ENCODE measurements around the gene OSR1.

OSR1 gene

DNA sequence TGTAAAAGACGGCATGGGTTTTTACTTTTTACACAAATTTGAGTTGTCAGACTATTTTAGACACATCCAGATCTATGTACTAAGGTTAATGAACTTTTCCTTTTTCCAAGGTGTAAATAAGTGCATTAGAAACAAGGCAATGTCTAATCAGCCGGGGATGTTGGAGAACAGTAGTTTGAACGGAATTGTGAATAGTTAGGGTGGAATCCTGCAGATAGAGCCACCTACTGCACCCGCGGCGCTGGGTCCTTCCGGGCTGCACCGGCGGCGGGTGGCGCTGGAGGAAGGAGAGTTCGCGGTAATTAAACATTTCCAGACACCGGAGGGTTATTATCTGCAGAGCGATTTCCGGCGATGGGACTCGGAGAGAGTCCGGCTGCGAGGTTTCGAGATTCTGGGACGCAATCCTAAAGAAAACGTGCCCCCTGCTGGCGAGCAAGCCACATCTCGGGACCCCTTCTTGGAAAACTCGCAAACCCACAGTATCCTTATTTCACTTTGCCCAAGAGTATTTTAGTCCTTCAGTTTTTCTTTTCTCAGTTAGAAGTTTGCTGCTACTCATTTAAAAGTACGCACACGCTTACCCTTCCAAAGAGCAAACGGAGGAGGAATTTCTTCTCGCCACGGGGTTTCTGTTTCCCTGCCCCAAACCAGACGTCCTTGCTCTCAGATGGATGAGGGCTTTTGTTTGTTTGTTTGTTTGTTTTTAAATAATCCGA lies 4.5 kb upstream of the OSR1 start:
- H3K27ac ChIP-seq (ENCODE audit: extremely low read depth, low read depth, low read length): peak overlapping the region; percentile 11; the same call in 1 of the 2 replicates
- CTCF ChIA-PET: interaction anchor here (0.6 to 1.6 kb wide), 14 partner anchors 14 to 916 kb away, joined by 3 to 7 read pairs (median 4); no protein-coding TSS in a partner anchor
- TF ChIP-seq ZNF660 (tag by site-specific recombination; IDR thresholded peaks at IDR 0.05): 0 out of 2 replicates have a peak, but pooled peaks have one; percentile 62
- TF ChIP-seq ZBTB17 (tag by site-specific recombination; IDR thresholded peaks at IDR 0.05): peak; percentile 55
- TF ChIP-seq ZXDB (tag by site-specific recombination; IDR thresholded peaks at IDR 0.05): peak; percentile 42; the same call in 1 of the 2 replicates
- TF ChIP-seq ZNF169 (tag by site-specific recombination; IDR thresholded peaks at IDR 0.05): no peak
- no peak for TF ChIP-seq ZNF174 (tag by site-specific recombination; IDR thresholded peaks at IDR 0.05)
- peak; percentile 31; the same call in 1 of the 2 replicates for TF ChIP-seq IKZF3 (tag by site-specific recombination; IDR thresholded peaks at IDR 0.05)
- peak; percentile 76; the same call in 1 of the 2 replicates for TF ChIP-seq ZNF561 (tag by site-specific recombination; IDR thresholded peaks at IDR 0.05; ENCODE audit: borderline replicate concordance)
- TF ChIP-seq ZNF324 (tag by site-specific recombination; IDR thresholded peaks at IDR 0.05): no peak
- peak; percentile 81 for TF ChIP-seq CTCF (tag by site-specific recombination; IDR thresholded peaks at IDR 0.05)
- no peak for TF ChIP-seq MYNN (tag by site-specific recombination; IDR thresholded peaks at IDR 0.05; ENCODE audit: borderline replicate concordance)
- no peak for TF ChIP-seq ZNF112 (tag by site-specific recombination; IDR thresholded peaks at IDR 0.05)
- TF ChIP-seq, protein P1, sequence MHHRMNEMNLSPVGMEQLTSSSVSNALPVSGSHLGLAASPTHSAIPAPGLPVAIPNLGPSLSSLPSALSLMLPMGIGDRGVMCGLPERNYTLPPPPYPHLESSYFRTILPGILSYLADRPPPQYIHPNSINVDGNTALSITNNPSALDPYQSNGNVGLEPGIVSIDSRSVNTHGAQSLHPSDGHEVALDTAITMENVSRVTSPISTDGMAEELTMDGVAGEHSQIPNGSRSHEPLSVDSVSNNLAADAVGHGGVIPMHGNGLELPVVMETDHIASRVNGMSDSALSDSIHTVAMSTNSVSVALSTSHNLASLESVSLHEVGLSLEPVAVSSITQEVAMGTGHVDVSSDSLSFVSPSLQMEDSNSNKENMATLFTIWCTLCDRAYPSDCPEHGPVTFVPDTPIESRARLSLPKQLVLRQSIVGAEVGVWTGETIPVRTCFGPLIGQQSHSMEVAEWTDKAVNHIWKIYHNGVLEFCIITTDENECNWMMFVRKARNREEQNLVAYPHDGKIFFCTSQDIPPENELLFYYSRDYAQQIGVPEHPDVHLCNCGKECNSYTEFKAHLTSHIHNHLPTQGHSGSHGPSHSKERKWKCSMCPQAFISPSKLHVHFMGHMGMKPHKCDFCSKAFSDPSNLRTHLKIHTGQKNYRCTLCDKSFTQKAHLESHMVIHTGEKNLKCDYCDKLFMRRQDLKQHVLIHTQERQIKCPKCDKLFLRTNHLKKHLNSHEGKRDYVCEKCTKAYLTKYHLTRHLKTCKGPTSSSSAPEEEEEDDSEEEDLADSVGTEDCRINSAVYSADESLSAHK (tag by site-specific recombination; IDR thresholded peaks at IDR 0.05): no peak
- no peak for TF ChIP-seq HOXA7 (CRISPR knock-in tag; IDR thresholded peaks at IDR 0.05; ENCODE audit: borderline replicate concordance)
- TF ChIP-seq, protein P2, sequence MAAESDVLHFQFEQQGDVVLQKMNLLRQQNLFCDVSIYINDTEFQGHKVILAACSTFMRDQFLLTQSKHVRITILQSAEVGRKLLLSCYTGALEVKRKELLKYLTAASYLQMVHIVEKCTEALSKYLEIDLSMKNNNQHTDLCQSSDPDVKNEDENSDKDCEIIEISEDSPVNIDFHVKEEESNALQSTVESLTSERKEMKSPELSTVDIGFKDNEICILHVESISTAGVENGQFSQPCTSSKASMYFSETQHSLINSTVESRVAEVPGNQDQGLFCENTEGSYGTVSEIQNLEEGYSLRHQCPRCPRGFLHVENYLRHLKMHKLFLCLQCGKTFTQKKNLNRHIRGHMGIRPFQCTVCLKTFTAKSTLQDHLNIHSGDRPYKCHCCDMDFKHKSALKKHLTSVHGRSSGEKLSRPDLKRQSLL (tag by site-specific recombination; IDR thresholded peaks at IDR 0.05): peak; percentile 62
- no peak for TF ChIP-seq ZNF792 (tag by site-specific recombination; IDR thresholded peaks at IDR 0.05)
- TF ChIP-seq ZNF501 (tag by site-specific recombination; IDR thresholded peaks at IDR 0.05): no peak
- TF ChIP-seq ZNF510 (tag by site-specific recombination; IDR thresholded peaks at IDR 0.05; ENCODE audit: insufficient replicate concordance): no peak
- TF ChIP-seq ZNF114 (tag by site-specific recombination; IDR thresholded peaks at IDR 0.05): no peak
- no peak for TF ChIP-seq WT1 (tag by site-specific recombination; IDR thresholded peaks at IDR 0.05)
- peak; percentile 89 for TF ChIP-seq ZBTB11 (tag by site-specific recombination; conservative IDR thresholded peaks at IDR 0.05; ENCODE audit: low read depth)
- TF ChIP-seq OSR2 (tag by site-specific recombination; IDR thresholded peaks at IDR 0.05): peak; percentile 39; the same call in 1 of the 2 replicates
- no peak for TF ChIP-seq KLF7 (tag by site-specific recombination; IDR thresholded peaks at IDR 0.05; ENCODE audit: borderline replicate concordance)
- TF ChIP-seq ZNF621 (tag by site-specific recombination; IDR thresholded peaks at IDR 0.05): no peak
- TF ChIP-seq ZEB2 (tag by site-specific recombination; IDR thresholded peaks at IDR 0.05): no peak; the same call in 1 of the 2 replicates
- 0 out of 2 replicates have a peak, but pooled peaks have one; percentile 39 for TF ChIP-seq ZSCAN30 (tag by site-specific recombination; IDR thresholded peaks at IDR 0.05)
- TF ChIP-seq ZNF391 (tag by site-specific recombination; IDR thresholded peaks at IDR 0.05; ENCODE audit: borderline replicate concordance, low read depth): no peak

More for the DNA sequence above, 4.5 kb upstream of the OSR1 start:
- Histone ChIP-seq H3K9me3 (ENCODE audit: control insufficient read depth, insufficient read depth, low read depth, low read length) (no peaks in the 10 kb centered on the region), H3K4me1 (ENCODE audit: control insufficient read depth, insufficient read depth, low read length) (peaks cover 12% of the 10 kb centered on the region), H3K36me3 (ENCODE audit: control insufficient read depth in 2 of 2, insufficient read depth in 1 of 2, low read length in 2 of 2) (no peaks in the 10 kb centered on the region), H3K4me3 (ENCODE audit: low read depth, low read length) (peak overlapping the region; percentile 44)
- POLR2A ChIA-PET: no interaction called here
